HepG2 (cell line): ENCODE data around the gene RNASE4. TPM values are rescaled to one million over a fixed set of nuclear protein-coding genes. Genes with fewer than 3 reads are reported as not detected.

Source experiments
- HNF1B ChIP-seq: sonication (generic); formaldehyde crosslinking; IDR thresholded peaks from 2 replicates; pipeline ENCODE4 v1.5.1; 2020; ENCODE audit warnings: mild to moderate bottlenecking, moderate library complexity, missing genetic modification reagents
- NFIB ChIP-seq: sonication (generic); formaldehyde crosslinking; IDR thresholded peaks from 2 replicates; pipeline ENCODE4 v1.9.0; 2021; ENCODE audit warnings: missing genetic modification reagents, mild to moderate bottlenecking, borderline replicate concordance
- PLRG1 ChIP-seq: fragments of 450-650 bp; conservative IDR thresholded peaks from 2 replicates; pipeline ENCODE4 v1.6.1; 2016
- RNF2 ChIP-seq: fragments of 450-650 bp; conservative IDR thresholded peaks from 2 replicates; pipeline ENCODE4 v1.6.1; 2016; ENCODE audit warnings: low read depth
- SP4 ChIP-seq: sonication (generic); formaldehyde crosslinking; IDR thresholded peaks from 2 replicates; pipeline ENCODE4 v1.8.1; 2023; ENCODE audit warnings: mild to moderate bottlenecking, missing genetic modification reagents
- U2AF1 ChIP-seq: fragments of 200-400 bp; formaldehyde crosslinking; optimal IDR thresholded peaks from 2 replicates; pipeline ENCODE3; 2017; ENCODE audit warnings: mild to moderate bottlenecking, low read depth, low read length
- ZBTB33 ChIP-seq: sonication (generic); formaldehyde crosslinking; IDR thresholded peaks from 2 replicates; pipeline ENCODE4 v1.4.0; 2020; ENCODE audit warnings: missing genetic modification reagents
- ZBTB39 ChIP-seq: sonication (generic); formaldehyde crosslinking; IDR thresholded peaks from 2 replicates; pipeline ENCODE4 v1.5.0; 2020; ENCODE audit warnings: missing genetic modification reagents
- ZNF138 ChIP-seq: sonication (generic); formaldehyde crosslinking; IDR thresholded peaks from 2 replicates; pipeline ENCODE4 v1.5.0; 2020; ENCODE audit warnings: mild to moderate bottlenecking, low read depth, missing genetic modification reagents
- ZNF24 ChIP-seq: fragments of 450-650 bp; IDR thresholded peaks from 2 replicates; pipeline ENCODE4 v1.6.1; 2017; ENCODE audit warnings: antibody characterized with exemption, mild to moderate bottlenecking
- ZNF256 ChIP-seq: sonication (generic); formaldehyde crosslinking; conservative IDR thresholded peaks from 2 replicates; pipeline ENCODE4 v1.4.0; 2020; ENCODE audit warnings: missing genetic modification reagents
- ZNF3 ChIP-seq: IDR thresholded peaks from 2 replicates; pipeline ENCODE4 v1.7.0; 2017; ENCODE audit warnings: inconsistent platforms
- ZNF329 ChIP-seq: sonication (generic); formaldehyde crosslinking; IDR thresholded peaks from 2 replicates; pipeline ENCODE4 v1.9.0; 2021; ENCODE audit warnings: low read depth, mild to moderate bottlenecking, missing genetic modification reagents
- ZNF343 ChIP-seq: sonication (generic); formaldehyde crosslinking; IDR thresholded peaks from 2 replicates; pipeline ENCODE4 v1.4.0; 2020; ENCODE audit warnings: mild to moderate bottlenecking, missing genetic modification reagents
- ZNF430 ChIP-seq: sonication (generic); formaldehyde crosslinking; IDR thresholded peaks from 2 replicates; pipeline ENCODE4 v1.9.0; 2021; ENCODE audit warnings: mild to moderate bottlenecking, missing genetic modification reagents
- ZNF552 ChIP-seq: sonication (generic); formaldehyde crosslinking; IDR thresholded peaks from 2 replicates; pipeline ENCODE4 v1.9.0; 2022; ENCODE audit warnings: missing genetic modification reagents, mild to moderate bottlenecking, borderline replicate concordance
- ZNF556 ChIP-seq: sonication (generic); formaldehyde crosslinking; IDR thresholded peaks from 2 replicates; pipeline ENCODE4 v1.4.0; 2020; ENCODE audit warnings: mild to moderate bottlenecking, missing genetic modification reagents, borderline replicate concordance
- ZNF562 ChIP-seq: sonication (generic); formaldehyde crosslinking; IDR thresholded peaks from 2 replicates; pipeline ENCODE4 v1.8.0; 2022; ENCODE audit warnings: missing genetic modification reagents, borderline replicate concordance
- ZNF577 ChIP-seq: sonication (generic); formaldehyde crosslinking; IDR thresholded peaks from 2 replicates; pipeline ENCODE4 v1.4.0; 2020; ENCODE audit warnings: mild to moderate bottlenecking, low read depth, missing genetic modification reagents, borderline replicate concordance
- polyA plus RNA-seq, 8 experiments: library from polyadenylated mRNA; depleted of rRNA in 3 of 8; stranded (reverse) in 7 of 8; unstranded in 1 of 8; fragments of >200 nt; fragmentation: Illumina TruSeq in 4 of 8; extraction: Trizol in 4 of 8; gene quantifications; 2 replicates each; pipeline versions ENCODE4 v1.2.1 to v1.2.3, GENCODE V29; 2011 to 2016; ENCODE audit warnings: low read depth in 4 of 8, missing spikeins in 1 of 8, mixed read lengths in 1 of 8; ENCODE audit not compliant: insufficient read depth in 1 of 8
- total RNA-seq, 5 experiments: library from RNA; depleted of rRNA; stranded (reverse); fragments of >200 nt; fragmentation: Illumina TruSeq; extraction: Trizol; gene quantifications; 2 replicates each; pipeline ENCODE4 v1.2.3, GENCODE V29; 2016; ENCODE audit warnings: low read depth in 1 of 5
- TF ChIP-seq, protein P1 (sequence below): sonication (generic); formaldehyde crosslinking; IDR thresholded peaks from 2 replicates; pipeline ENCODE4 v1.4.0; 2020; ENCODE audit warnings: missing genetic modification reagents

The RNASE4 gene
- total and polyA plus RNA-seq, 2 of the 13 experiments (the other 11 are each of a cell fraction or from before 2014, with no cell fraction given): 109 to 983 TPM

DNA sequence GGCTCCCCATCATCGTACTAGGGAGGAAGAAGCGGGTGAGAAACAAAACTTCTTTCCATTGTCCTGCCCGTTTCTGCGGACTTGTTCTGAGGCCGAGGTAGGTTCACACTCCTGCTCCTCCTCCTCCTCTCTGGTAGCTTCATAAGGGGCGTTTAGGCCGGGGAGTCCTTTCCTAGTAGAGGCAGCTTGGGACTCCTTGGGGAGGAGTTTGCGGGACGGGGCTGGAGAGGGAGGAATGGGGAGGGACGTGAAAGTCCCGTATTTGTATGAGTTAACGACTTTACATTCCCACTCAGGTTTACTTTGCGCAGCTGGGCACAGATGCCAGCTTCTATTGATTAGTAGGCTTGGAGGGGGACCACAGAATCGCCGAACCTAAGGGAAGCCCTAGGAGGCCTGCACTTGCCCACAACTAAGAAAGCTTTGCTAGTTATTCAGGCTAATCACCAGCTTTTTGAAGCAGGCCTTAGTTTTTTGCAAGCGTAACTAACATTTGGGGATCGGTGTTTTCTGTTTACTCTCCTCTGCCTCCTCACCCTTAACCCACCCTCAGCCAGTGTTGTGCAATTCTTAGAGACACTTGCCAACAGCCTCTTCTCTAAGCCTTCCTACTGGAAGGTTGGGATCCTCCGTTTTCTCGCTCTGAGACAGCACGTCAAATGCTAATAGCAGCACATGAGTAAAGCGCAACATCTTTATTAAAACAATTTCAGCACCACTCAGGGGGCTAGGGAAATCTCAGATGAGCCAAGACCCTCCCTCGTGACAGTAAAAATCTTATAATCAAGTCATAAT lies 499 bp downstream of the RNASE4 start (continued):
- TF ChIP-seq, protein P1, sequence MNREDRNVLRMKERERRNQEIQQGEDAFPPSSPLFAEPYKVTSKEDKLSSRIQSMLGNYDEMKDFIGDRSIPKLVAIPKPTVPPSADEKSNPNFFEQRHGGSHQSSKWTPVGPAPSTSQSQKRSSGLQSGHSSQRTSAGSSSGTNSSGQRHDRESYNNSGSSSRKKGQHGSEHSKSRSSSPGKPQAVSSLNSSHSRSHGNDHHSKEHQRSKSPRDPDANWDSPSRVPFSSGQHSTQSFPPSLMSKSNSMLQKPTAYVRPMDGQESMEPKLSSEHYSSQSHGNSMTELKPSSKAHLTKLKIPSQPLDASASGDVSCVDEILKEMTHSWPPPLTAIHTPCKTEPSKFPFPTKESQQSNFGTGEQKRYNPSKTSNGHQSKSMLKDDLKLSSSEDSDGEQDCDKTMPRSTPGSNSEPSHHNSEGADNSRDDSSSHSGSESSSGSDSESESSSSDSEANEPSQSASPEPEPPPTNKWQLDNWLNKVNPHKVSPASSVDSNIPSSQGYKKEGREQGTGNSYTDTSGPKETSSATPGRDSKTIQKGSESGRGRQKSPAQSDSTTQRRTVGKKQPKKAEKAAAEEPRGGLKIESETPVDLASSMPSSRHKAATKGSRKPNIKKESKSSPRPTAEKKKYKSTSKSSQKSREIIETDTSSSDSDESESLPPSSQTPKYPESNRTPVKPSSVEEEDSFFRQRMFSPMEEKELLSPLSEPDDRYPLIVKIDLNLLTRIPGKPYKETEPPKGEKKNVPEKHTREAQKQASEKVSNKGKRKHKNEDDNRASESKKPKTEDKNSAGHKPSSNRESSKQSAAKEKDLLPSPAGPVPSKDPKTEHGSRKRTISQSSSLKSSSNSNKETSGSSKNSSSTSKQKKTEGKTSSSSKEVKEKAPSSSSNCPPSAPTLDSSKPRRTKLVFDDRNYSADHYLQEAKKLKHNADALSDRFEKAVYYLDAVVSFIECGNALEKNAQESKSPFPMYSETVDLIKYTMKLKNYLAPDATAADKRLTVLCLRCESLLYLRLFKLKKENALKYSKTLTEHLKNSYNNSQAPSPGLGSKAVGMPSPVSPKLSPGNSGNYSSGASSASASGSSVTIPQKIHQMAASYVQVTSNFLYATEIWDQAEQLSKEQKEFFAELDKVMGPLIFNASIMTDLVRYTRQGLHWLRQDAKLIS (CRISPR knock-in tag): no peak
- TF ChIP-seq ZNF24 (no peak), RNF2 (no peak), ZNF138 (CRISPR knock-in tag) (0 out of 2 replicates have a peak, but pooled peaks have one; percentile 48), ZNF329 (CRISPR knock-in tag) (0 out of 2 replicates have a peak, but pooled peaks have one; percentile 35), SP4 (peak; percentile 3; the same call in 1 of the 2 replicates), HNF1B (CRISPR knock-in tag) (peak; percentile 36; the same call in 1 of the 2 replicates), ZNF256 (CRISPR knock-in tag) (peak; percentile 74; the same call in 1 of the 2 replicates), ZNF343 (CRISPR knock-in tag) (0 out of 2 replicates have a peak, but pooled peaks have one; percentile 13), ZNF430 (CRISPR knock-in tag) (peak; percentile 28; the same call in 1 of the 2 replicates), ZBTB39 (no peak), ZNF556 (CRISPR knock-in tag) (no peak), ZNF3 (CRISPR knock-in tag) (0 out of 2 replicates have a peak, but pooled peaks have one; percentile 23), ZNF577 (CRISPR knock-in tag) (peak; percentile 64; the same call in 1 of the 2 replicates), ZNF552 (0 out of 2 replicates have a peak, but pooled peaks have one; percentile 66), PLRG1 (no peak), U2AF1 (no peak), ZNF562 (CRISPR knock-in tag) (no peak), NFIB (0 out of 2 replicates have a peak, but pooled peaks have one; percentile 39), ZBTB33 (CRISPR knock-in tag) (no peak)
